Panc1 (cell line): ENCODE measurements around the gene TPGS1.

Experiments
- POLR2AphosphoS5 ChIP-seq: IDR thresholded peaks from 2 replicates; pipeline ENCODE4 v1.6.1; 2012; ENCODE audit warnings: mild to moderate bottlenecking, low read depth, low read length, moderate library complexity
- TF ChIP-seq, protein P1 (sequence below): fragments of 450-650 bp; IDR thresholded peaks from 2 replicates; pipeline ENCODE4 v1.5.1; 2017; ENCODE audit warnings: mild to moderate bottlenecking

DNA sequence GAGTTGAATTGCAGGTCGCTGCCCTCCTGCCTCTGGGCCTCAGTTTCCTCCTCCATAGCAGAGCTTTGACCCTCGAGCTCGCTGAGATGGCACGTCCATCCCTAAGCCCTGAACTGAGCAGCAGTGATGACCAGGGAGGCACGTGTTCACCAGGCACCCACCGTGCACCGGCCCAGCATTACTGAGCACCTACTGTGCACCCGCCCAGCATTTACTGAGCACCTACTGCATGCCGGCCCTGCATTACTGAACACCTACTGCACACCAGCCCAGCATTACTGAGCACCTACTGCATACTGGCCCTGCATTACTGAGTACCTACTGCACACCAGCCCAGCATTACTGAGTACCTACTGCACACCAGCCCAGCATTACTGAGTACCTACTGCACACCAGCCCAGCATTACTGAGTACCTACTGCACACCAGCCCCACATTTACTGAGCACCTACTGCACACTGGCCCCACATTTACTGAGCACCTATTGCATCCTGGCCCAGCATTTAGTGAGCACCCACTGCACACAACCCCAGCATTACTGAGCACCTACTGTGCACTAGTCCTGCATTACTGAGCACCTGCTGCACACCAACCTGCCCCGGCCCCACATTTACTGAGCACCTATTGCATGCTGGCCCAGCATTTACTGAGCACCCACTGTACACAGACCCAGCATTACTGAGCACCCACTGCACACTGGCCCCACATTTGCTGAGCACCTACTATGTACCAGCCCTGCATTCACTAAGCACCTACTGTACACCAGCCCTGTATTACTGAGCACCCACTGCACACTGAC lies 6.3 kb downstream of the TPGS1 start:
- TF ChIP-seq, protein P1, sequence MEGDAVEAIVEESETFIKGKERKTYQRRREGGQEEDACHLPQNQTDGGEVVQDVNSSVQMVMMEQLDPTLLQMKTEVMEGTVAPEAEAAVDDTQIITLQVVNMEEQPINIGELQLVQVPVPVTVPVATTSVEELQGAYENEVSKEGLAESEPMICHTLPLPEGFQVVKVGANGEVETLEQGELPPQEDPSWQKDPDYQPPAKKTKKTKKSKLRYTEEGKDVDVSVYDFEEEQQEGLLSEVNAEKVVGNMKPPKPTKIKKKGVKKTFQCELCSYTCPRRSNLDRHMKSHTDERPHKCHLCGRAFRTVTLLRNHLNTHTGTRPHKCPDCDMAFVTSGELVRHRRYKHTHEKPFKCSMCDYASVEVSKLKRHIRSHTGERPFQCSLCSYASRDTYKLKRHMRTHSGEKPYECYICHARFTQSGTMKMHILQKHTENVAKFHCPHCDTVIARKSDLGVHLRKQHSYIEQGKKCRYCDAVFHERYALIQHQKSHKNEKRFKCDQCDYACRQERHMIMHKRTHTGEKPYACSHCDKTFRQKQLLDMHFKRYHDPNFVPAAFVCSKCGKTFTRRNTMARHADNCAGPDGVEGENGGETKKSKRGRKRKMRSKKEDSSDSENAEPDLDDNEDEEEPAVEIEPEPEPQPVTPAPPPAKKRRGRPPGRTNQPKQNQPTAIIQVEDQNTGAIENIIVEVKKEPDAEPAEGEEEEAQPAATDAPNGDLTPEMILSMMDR: no peak
- no peak for TF ChIP-seq POLR2AphosphoS5
